CD4-positive, alpha-beta memory T cell (primary cell): ENCODE results near the gene ALKBH6. TPM values are rescaled to one million over a fixed set of nuclear protein-coding genes. Genes with fewer than 3 reads are reported as not detected.

Experiments used
- CTCF ChIA-PET: fragments of 350-600 bp; sonication (Branson Sonifier 250); formaldehyde crosslinking; loops from one replicate; lab custom pipeline; 2021; ENCODE audit warnings: inconsistent platforms; ENCODE audit not compliant: partially characterized antibody; lab: Charles Lee
- POLR2A ChIA-PET: fragments of 350-600 bp; sonication (Branson Sonifier 250); formaldehyde crosslinking; loops from one replicate; lab custom pipeline; 2021; ENCODE audit not compliant: partially characterized antibody; lab: Charles Lee
- DNase-seq, 5 donors: peaks; one replicate each; pipeline versions ENCODE4 v3.0.0 to v3.0.0-alpha.2; 2020 to 2022; ENCODE audit warnings: mixed read lengths in 1 of 5
- H3K27ac ChIP-seq: one replicate; pipeline ENCODE4 v1.7.0; 2013; ENCODE audit warnings: low read depth, low read length
- H3K27me3 ChIP-seq: 2 replicates; pipeline ENCODE4 v1.7.0; 2013; ENCODE audit warnings: mild to moderate bottlenecking, low read length, moderate library complexity; ENCODE audit not compliant: insufficient read depth
- H3K36me3 ChIP-seq: 2 replicates; pipeline ENCODE4 v1.7.0; 2013; ENCODE audit warnings: mild to moderate bottlenecking, low read length, moderate library complexity; ENCODE audit not compliant: insufficient read depth
- H3K4me1 ChIP-seq: 2 replicates; pipeline ENCODE4 v1.7.0; 2013; ENCODE audit warnings: mild to moderate bottlenecking, low read length, moderate library complexity; ENCODE audit not compliant: insufficient read depth
- H3K4me3 ChIP-seq, 2 donors: one replicate each; pipeline ENCODE4 v1.7.0; 2013; ENCODE audit warnings: low read length in 2 of 2, mild to moderate bottlenecking in 1 of 2
- H3K9me3 ChIP-seq, 2 donors: one replicate each; pipeline ENCODE4 v1.7.0; 2013; ENCODE audit warnings: low read length in 2 of 2, control low read depth in 1 of 2; ENCODE audit not compliant: control insufficient read depth in 1 of 2
- H3K27ac Mint-ChIP-seq, 7 donors: one replicate each; pipeline ENCODE4 v1.8.0; 2020 to 2021; ENCODE audit warnings: mixed read lengths in 7 of 7, mild to moderate bottlenecking in 6 of 7, inconsistent platforms in 3 of 7, moderate library complexity in 3 of 7
- H3K27me3 Mint-ChIP-seq, 2 donors: one replicate each; pipeline ENCODE4 v1.8.0; 2020 to 2021; ENCODE audit warnings: mixed read lengths in 2 of 2
- H3K36me3 Mint-ChIP-seq, 2 donors: one replicate each; pipeline ENCODE4 v1.8.0; 2020 to 2021; ENCODE audit warnings: mixed read lengths in 2 of 2, inconsistent platforms in 1 of 2, mild to moderate bottlenecking in 1 of 2
- H3K4me1 Mint-ChIP-seq, 4 donors: one replicate each; pipeline ENCODE4 v1.8.0; 2020 to 2021; ENCODE audit warnings: mixed read lengths in 4 of 4, mild to moderate bottlenecking in 1 of 4
- H3K4me3 Mint-ChIP-seq, 8 donors: one replicate each; pipeline ENCODE4 v1.8.0; 2020 to 2021; ENCODE audit warnings: mixed read lengths in 8 of 8, mild to moderate bottlenecking in 7 of 8, moderate library complexity in 6 of 8, inconsistent platforms in 3 of 8
- H3K9me3 Mint-ChIP-seq, 8 donors: one replicate each; pipeline ENCODE4 v1.8.0; 2020 to 2021; ENCODE audit warnings: mixed read lengths in 8 of 8, mild to moderate bottlenecking in 5 of 8, inconsistent platforms in 3 of 8, moderate library complexity in 1 of 8
- intact Hi-C: fragments of 100-400 bp; cut with micrococcal nuclease; formaldehyde crosslinking; loops from one replicate; pipeline ENCODE4 v1.15.1; 2023
- polyA plus RNA-seq, 2 donors: library from polyadenylated mRNA; unstranded; fragments of 300-500 nt; fragmentation: Illumina TruSeq; gene quantifications; one replicate each; pipeline ENCODE4 v1.2.3, GENCODE V29; 2021
- total RNA-seq, 2 experiments: library from RNA; stranded (reverse); gene quantifications; one replicate each; pipeline ENCODE4 v1.2.3, GENCODE V29; 2021

Gene ALKBH6
- total and polyA plus RNA-seq, 4 experiments from 2014 or later = 20.8 to 51.0 (median 36.0) TPM

DNA sequence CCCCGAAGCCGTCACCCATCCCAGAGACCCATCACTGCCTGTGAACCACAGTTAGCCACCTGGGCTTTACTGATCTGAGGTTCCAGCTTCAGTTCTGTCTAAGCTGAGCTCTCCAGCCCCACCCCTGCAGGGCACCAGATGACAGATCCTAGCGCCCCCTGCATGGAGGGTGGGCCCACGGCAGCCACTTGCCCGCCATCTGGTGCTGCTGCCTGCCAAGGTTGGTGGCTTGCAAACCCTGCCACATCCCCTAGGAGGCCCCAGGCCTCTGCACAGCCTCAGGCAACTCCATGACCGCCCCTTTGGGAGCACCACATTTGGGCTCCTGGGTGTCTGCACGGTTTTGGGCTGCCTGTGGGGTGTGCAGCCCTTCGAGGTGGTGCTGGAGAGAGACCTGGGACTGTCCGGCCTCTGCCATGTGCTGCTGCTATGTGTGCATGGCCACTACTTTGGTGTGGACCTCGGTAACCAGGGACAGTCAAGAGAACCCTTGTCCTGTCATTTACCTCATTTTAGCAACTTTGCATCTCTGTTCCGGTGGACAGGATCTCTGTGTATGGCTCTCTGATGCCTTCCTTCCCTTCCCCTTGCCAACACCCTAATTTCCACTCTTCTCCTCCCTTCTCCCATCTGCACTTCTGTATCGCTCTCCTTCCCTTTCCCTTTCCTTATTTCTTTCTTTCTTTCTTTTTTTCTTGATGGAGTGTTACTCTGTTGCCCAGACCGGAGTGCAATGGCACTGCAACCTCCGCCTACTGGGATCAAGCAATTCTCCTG, 36.4 kb downstream of the ALKBH6 start:
- Histone ChIP-seq H3K4me1 (no peaks in the 10 kb centered on the region), H3K9me3 (no peaks in the 10 kb centered on the region), H3K4me3 (no peak overlapping the region), H3K27ac (no peak overlapping the region), H3K27me3 (no peaks in the 10 kb centered on the region), H3K36me3 (no peaks in the 10 kb centered on the region)
- Mint-ChIP-seq H3K4me1 (no peaks in the 10 kb centered on the region), H3K4me3 (no peak overlapping the region), H3K9me3 (no peaks in the 10 kb centered on the region), H3K27me3 (peaks cover 4 to 13% of the 10 kb centered on the region in 2 donors), H3K36me3 (no peaks in the 10 kb centered on the region), H3K27ac (peak overlapping the region in 1 of 7 donors; percentile 22)
- no peak for DNase-seq
- intact Hi-C loops = no loop called here
- CTCF ChIA-PET = no interaction called here
- POLR2A ChIA-PET = no interaction called here

DNA sequence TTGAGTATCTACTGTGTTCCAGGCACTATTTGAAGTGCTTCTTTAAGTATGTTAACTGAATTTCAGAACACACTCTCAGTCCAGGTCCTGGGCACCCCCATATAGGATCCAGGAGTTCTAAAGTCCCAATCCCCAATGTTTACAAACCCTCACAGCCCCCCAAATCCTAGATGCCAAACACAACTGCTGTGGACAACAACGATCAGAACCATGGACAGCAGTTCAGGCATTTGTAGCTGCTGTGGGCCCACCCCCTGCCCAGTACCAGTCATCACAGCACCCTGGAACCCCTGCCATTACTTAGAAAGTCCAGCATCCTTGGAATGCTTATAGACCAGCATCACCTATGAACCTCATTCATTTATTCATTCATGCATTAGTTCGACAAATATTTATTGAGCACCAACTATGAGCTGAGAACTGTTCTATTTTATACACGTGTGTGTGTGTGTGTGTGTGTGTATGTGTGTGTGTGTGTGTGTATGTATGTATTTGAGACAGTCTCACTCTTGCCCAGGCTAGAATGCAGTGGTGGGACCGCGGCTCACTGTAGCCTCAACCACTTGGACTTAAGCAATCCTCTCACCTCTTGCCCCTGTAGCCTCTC, 38.3 kb downstream of the ALKBH6 start:
- no peaks in the 10 kb centered on the region for H3K36me3 ChIP-seq
- no peak overlapping the region for H3K27ac ChIP-seq
- H3K9me3 ChIP-seq = no peaks in the 10 kb centered on the region
- peak in 1 of 5 donors; percentile 18 for DNase-seq
- H3K4me1 Mint-ChIP-seq = no peaks in the 10 kb centered on the region
- H3K4me3 Mint-ChIP-seq = no peak overlapping the region
- intact Hi-C loops = no loop called here
- POLR2A ChIA-PET = no interaction called here
- CTCF ChIA-PET = no interaction called here
- H3K27me3 Mint-ChIP-seq = peaks cover under 1 to 6% of the 10 kb centered on the region in 2 donors
- no peaks in the 10 kb centered on the region for H3K36me3 Mint-ChIP-seq
- no peak overlapping the region for H3K4me3 ChIP-seq
- no peaks in the 10 kb centered on the region for H3K9me3 Mint-ChIP-seq
- H3K27ac Mint-ChIP-seq = no peak overlapping the region
- no peaks in the 10 kb centered on the region for H3K27me3 ChIP-seq
- no peaks in the 10 kb centered on the region for H3K4me1 ChIP-seq

DNA sequence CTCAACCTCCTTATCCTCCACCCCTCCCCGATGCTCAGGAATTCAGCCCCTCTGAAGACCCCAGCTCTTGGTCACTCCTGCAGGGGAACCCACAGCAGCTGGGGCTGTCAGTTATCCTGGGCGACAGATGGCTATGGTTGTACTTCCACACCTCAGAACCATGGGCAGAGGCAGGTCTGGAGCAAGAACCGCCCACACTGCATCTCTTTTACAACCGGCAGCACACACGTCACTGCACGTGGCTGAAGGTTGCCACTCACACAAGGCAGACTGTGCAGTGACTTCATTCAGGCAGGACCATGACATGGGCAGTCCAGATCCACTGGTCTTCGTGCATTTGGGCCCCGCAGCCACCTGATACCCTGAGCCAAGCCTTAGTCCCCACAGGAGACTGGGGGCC, 40.5 kb downstream of the ALKBH6 start:
- H3K9me3 ChIP-seq = no peaks in the 10 kb centered on the region
- peaks cover 2 to 7% (median 5%) of the 10 kb centered on the region in 4 donors for H3K4me1 Mint-ChIP-seq
- no peak for DNase-seq
- ChIA-PET POLR2A (no interaction called here), CTCF (no interaction called here)
- H3K27ac Mint-ChIP-seq = no peak overlapping the region
- H3K36me3 ChIP-seq = no peaks in the 10 kb centered on the region
- H3K4me1 ChIP-seq = no peaks in the 10 kb centered on the region
- intact Hi-C loops = no loop called here
- no peak overlapping the region for H3K4me3 ChIP-seq
- H3K27me3 Mint-ChIP-seq = peaks cover 1 to 3% of the 10 kb centered on the region in 2 donors
- H3K4me3 Mint-ChIP-seq = no peak overlapping the region
- no peaks in the 10 kb centered on the region for H3K9me3 Mint-ChIP-seq
- no peaks in the 10 kb centered on the region for H3K27me3 ChIP-seq
- H3K27ac ChIP-seq = no peak overlapping the region
- H3K36me3 Mint-ChIP-seq = no peaks in the 10 kb centered on the region

DNA sequence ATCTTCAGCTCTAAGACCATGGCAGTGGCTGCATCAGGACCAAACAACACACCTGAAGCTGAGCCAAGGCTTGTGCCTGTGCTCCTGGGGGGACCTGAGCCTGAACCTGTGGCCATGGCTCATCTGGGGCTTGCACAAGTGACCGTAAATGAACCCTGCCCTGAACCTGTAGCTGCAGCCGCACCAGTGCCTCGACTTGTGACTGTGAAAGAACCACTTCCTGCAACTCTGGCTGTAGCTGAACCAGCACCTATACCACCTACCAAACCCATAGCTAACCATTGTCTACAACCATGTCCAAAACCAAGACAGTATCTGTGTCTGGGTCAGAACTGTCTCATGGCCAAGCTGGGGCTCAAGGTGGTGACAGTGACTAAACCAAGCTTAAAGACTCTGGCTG, 47.2 kb downstream of the ALKBH6 start:
- intact Hi-C loops = no loop called here
- H3K27me3 Mint-ChIP-seq = peaks cover 1 to 3% of the 10 kb centered on the region in 2 donors
- H3K27ac Mint-ChIP-seq = no peak overlapping the region
- CTCF ChIA-PET = interaction anchor here (1.5 to 1.9 kb wide), 4 partner anchors 9 to 28 kb away, joined by 3 to 7 read pairs (median 6); no protein-coding TSS in a partner anchor
- H3K36me3 Mint-ChIP-seq = no peaks in the 10 kb centered on the region
- H3K4me1 Mint-ChIP-seq = peaks cover 2 to 12% (median 6%) of the 10 kb centered on the region in 4 donors
- H3K27me3 ChIP-seq = no peaks in the 10 kb centered on the region
- no peaks in the 10 kb centered on the region for H3K9me3 ChIP-seq
- DNase-seq = no peak
- no peak overlapping the region for H3K27ac ChIP-seq
- no peaks in the 10 kb centered on the region for H3K36me3 ChIP-seq
- POLR2A ChIA-PET = no interaction called here
- no peak overlapping the region for H3K4me3 ChIP-seq
- no peak overlapping the region for H3K4me3 Mint-ChIP-seq
- no peaks in the 10 kb centered on the region for H3K9me3 Mint-ChIP-seq
- no peaks in the 10 kb centered on the region for H3K4me1 ChIP-seq

DNA sequence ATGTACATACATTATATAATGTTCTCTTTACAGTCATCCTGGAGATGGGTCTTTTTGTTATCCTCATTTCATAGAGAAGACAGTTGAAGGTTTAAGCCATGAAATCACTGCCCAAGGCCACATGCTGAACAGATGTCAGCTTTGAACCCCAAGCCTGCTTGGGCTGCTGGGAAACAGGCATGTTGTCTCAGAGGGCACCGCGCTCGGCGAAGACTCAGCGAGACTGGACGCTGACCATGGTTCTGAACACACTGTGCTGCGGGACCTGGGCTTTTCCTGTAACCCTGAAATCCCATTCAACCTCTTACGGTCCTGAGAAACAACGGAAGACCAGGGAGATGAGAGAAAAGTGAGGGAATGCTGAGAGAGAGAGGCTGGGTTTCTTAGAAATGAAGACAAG, 50.5 kb downstream of the ALKBH6 start:
- Histone ChIP-seq H3K4me3 (no peak overlapping the region), H3K36me3 (no peaks in the 10 kb centered on the region), H3K27me3 (no peaks in the 10 kb centered on the region), H3K9me3 (no peaks in the 10 kb centered on the region), H3K27ac (no peak overlapping the region), H3K4me1 (peaks cover 15% of the 10 kb centered on the region)
- H3K4me3 Mint-ChIP-seq = no peak overlapping the region
- H3K36me3 Mint-ChIP-seq = no peaks in the 10 kb centered on the region
- CTCF ChIA-PET = no interaction called here
- peak overlapping the region in 1 of 7 donors; percentile 38 for H3K27ac Mint-ChIP-seq
- H3K27me3 Mint-ChIP-seq = peaks cover 0 to 3% of the 10 kb centered on the region in 2 donors
- DNase-seq = peak in 4 of 5 donors; percentile 29 to 34 (median 31)
- H3K9me3 Mint-ChIP-seq = no peaks in the 10 kb centered on the region
- peaks cover 4 to 17% (median 9%) of the 10 kb centered on the region in 4 donors for H3K4me1 Mint-ChIP-seq
- intact Hi-C loops = no loop called here
- POLR2A ChIA-PET = no interaction called here

DNA sequence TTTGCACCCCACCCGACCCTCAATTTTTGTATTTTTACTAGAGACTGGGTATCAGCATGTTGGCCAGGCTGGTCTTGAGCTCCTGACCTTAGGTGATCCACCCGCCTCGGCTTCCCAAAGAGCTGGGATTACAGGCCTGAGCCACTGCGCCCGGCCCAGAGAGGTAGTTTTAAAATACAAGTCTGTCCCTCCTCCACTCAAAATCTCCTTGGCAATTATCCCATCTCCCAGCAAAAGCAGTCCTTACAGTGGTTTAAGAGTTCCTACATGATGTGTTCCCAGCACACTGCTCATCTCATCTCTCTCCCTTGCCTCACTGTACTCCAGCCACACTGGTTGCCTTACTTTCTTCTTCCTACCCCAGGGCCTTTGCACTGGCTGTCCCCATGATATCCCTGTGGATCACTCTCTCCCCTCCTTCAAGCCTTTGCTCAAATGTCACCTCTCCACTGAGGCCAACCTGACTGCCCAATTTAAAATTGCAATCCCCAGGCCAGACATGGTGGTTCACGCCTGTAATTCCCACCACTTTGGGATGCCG, 53.5 kb downstream of the ALKBH6 start:
- Mint-ChIP-seq H3K4me3 (peak overlapping the region; percentile 48 to 74 (median 60)), H3K27ac (peak overlapping the region in 2 of 7 donors; percentile 38 to 42), H3K9me3 (peaks cover 0 to 5% (median 0%) of the 10 kb centered on the region in 8 donors), H3K36me3 (no peaks in the 10 kb centered on the region), H3K27me3 (peaks cover 0 to 3% of the 10 kb centered on the region in 2 donors), H3K4me1 (peaks cover 17 to 47% (median 27%) of the 10 kb centered on the region in 4 donors)
- ChIA-PET POLR2A (interaction anchor here (1.5 to 2.8 kb wide), 2 partner anchors 78 to 180 kb away, joined by 3 to 11 read pairs; no protein-coding TSS in a partner anchor), CTCF (interaction anchor here (0.6 to 1.2 kb wide), 2 partner anchors 31 to 167 kb away, joined by 3 to 6 read pairs; no protein-coding TSS in a partner anchor)
- intact Hi-C loops = no loop called here
- H3K4me3 ChIP-seq = no peak overlapping the region
- DNase-seq = no peak
- H3K36me3 ChIP-seq = no peaks in the 10 kb centered on the region
- H3K27ac ChIP-seq = no peak overlapping the region
- H3K9me3 ChIP-seq = no peaks in the 10 kb centered on the region
- H3K27me3 ChIP-seq = no peaks in the 10 kb centered on the region
- H3K4me1 ChIP-seq = peaks cover 36% of the 10 kb centered on the region

DNA sequence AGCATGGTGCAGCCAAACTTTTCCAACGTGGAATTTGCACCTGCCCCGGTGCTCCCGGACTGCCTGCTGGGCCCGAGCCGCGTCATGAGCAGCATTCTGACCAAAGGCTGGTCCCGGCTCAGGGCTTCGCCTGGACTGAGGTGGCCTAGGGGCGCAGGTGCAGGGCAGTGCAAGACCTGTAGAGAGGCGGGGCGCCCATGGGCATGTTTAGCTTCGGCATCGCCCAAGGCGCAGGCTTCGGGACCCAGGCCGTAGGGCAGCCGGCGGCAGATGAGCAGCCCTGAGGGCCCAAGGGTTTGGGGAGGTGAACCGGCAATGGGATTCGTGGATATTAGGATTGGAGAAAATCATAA, 54.1 kb downstream of the ALKBH6 start:
- peaks cover 0 to 5% (median 0%) of the 10 kb centered on the region in 8 donors for H3K9me3 Mint-ChIP-seq
- H3K27me3 Mint-ChIP-seq = peaks cover 0 to 3% of the 10 kb centered on the region in 2 donors
- ChIA-PET POLR2A (interaction anchor here (1.4 to 2.8 kb wide), 4 partner anchors 22 to 265 kb away, joined by 3 to 11 read pairs (median 6); no protein-coding TSS in a partner anchor), CTCF (interaction anchor here (0.6 to 1.8 kb wide), 3 partner anchors 31 to 168 kb away, joined by 3 to 11 read pairs (median 6); no protein-coding TSS in a partner anchor)
- Histone ChIP-seq H3K36me3 (no peaks in the 10 kb centered on the region), H3K9me3 (no peaks in the 10 kb centered on the region), H3K27me3 (no peaks in the 10 kb centered on the region), H3K4me1 (peaks cover 41% of the 10 kb centered on the region), H3K27ac (no peak overlapping the region), H3K4me3 (peak overlapping the region in 1 of 2 donors; percentile 72)
- H3K4me3 Mint-ChIP-seq = peak overlapping the region; percentile 66 to 82 (median 75)
- H3K4me1 Mint-ChIP-seq = peaks cover 20 to 52% (median 31%) of the 10 kb centered on the region in 4 donors
- H3K27ac Mint-ChIP-seq = peak overlapping the region in 3 of 7 donors; percentile 30 to 57 (median 42)
- no peak for DNase-seq
- no peaks in the 10 kb centered on the region for H3K36me3 Mint-ChIP-seq
- intact Hi-C loops = loop anchor here (1.0 to 5.0 kb wide), 5 partner anchors 24 to 157 kb away; partner anchors contain the start of genes ALKBH6, LRFN3, SDHAF1 and TBCB
